Fibroblast of lung (primary cell): Measurements from ENCODE around the gene H1-8.

ENCODE experiments used
- EZH2 ChIP-seq: IDR thresholded peaks from 2 replicates; pipeline ENCODE4 v1.5.1; 2012; ENCODE audit warnings: low read length, control low read depth, mild to moderate bottlenecking; ENCODE audit errors: missing control alignments
- TF ChIP-seq, protein P1 (sequence below), 2 donors: IDR thresholded peaks in 1 of 2; conservative IDR thresholded peaks in 1 of 2; 1 replicate in 1 of 2; 2 replicates in 1 of 2; pipeline ENCODE4 v1.5.1; 2011 to 2012; ENCODE audit warnings: low read length in 2 of 2, control low read depth in 1 of 2, inconsistent platforms in 1 of 2, low read depth in 1 of 2, mild to moderate bottlenecking in 1 of 2

DNA sequence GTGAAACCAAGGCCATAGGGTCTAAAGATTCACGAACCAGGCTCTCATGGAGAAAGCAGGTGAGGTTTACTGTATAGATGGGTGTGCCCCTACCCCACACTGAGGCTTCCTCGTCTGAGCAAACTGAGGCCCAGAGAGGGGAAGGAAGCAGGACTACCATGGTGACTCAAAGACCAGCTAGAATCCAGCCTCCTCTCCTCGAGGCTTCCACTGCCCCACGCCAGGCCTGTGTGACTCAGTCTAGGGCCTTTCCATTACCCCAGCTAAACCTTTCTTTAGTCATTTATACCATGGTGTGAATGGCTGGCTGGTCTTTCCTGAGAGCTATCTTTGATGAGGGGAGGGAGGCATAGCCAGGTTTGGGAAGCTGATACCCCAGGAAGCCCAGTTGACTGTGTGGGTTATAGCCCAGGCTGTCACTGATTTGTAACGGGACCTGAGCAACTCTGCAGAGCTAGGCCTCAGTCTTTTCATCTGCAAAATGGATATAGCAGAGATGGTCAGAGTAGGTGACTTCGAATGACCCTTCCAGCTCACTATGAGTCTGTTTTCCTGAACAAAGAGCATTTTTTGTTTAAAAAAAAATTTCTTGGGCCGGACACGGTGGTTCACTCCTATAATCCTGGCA, 17.5 kb upstream of the H1-8 start:
- TF ChIP-seq, protein P1, sequence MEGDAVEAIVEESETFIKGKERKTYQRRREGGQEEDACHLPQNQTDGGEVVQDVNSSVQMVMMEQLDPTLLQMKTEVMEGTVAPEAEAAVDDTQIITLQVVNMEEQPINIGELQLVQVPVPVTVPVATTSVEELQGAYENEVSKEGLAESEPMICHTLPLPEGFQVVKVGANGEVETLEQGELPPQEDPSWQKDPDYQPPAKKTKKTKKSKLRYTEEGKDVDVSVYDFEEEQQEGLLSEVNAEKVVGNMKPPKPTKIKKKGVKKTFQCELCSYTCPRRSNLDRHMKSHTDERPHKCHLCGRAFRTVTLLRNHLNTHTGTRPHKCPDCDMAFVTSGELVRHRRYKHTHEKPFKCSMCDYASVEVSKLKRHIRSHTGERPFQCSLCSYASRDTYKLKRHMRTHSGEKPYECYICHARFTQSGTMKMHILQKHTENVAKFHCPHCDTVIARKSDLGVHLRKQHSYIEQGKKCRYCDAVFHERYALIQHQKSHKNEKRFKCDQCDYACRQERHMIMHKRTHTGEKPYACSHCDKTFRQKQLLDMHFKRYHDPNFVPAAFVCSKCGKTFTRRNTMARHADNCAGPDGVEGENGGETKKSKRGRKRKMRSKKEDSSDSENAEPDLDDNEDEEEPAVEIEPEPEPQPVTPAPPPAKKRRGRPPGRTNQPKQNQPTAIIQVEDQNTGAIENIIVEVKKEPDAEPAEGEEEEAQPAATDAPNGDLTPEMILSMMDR (conservative IDR thresholded peaks at IDR 0.05 in 1 of 2, IDR thresholded peaks at IDR 0.05 in 1 of 2; ENCODE audit: low read depth in 1 of 2, low read length in 2 of 2), result no peak
- no peak for TF ChIP-seq EZH2
